Left forelimb (tissue), 1 donor: ENCODE data around the gene MTHFSD.

Source experiments
- DNase-seq: peaks from one replicate; pipeline ENCODE4 v3.0.0-alpha.2; 2018; ENCODE audit warnings: low spot score

MTHFSD gene

DNA sequence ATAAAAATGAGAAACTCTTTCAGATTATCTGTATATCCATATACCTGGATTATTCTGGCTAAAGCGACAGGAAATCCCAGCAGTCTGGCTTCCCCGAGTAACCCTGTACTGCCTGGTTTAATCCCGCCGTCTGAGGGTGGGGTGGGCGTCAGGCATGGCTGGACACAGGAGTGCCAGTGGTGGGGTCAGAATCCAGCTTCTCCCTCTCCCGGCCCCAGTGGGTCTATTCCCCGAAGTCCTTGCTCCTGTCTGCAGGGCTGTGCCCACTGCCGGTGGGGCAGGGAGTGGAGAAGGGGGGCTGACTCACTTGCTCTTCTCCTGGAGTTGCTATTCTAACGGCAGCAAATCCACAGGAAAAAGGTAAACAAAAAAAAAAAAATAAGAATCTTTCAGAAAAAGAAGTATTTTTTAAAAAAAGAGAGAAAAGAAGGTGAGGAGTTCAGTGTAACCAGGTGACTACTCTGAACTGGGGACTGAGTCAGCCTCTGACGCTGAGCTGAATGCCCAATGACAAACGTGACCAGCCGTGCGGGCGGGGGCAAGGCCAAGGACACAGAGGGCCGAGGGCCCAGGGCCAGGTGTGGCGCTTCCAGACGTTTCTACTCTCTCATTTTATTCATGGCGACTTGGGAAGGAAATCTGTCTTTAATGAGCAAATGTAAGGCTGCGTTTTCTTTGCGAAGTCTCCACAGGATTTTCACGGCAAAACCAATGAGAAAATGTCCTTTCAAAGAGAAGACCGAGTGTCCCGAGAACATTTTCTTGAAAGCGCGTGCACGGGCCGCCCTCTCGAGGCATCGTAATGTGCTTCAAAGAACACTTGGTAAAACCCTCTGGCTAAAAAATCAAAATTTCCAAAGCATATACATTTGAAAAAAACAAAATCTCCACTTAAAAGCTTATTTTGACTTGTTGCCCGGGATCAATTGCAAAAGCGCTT, 24.5 kb downstream of the MTHFSD start:
- no peak for DNase-seq

- no peak for DNase-seq
Measured at GRCh38 chr16:86529160-86529559, 25.9 kb downstream of the MTHFSD start.

DNA sequence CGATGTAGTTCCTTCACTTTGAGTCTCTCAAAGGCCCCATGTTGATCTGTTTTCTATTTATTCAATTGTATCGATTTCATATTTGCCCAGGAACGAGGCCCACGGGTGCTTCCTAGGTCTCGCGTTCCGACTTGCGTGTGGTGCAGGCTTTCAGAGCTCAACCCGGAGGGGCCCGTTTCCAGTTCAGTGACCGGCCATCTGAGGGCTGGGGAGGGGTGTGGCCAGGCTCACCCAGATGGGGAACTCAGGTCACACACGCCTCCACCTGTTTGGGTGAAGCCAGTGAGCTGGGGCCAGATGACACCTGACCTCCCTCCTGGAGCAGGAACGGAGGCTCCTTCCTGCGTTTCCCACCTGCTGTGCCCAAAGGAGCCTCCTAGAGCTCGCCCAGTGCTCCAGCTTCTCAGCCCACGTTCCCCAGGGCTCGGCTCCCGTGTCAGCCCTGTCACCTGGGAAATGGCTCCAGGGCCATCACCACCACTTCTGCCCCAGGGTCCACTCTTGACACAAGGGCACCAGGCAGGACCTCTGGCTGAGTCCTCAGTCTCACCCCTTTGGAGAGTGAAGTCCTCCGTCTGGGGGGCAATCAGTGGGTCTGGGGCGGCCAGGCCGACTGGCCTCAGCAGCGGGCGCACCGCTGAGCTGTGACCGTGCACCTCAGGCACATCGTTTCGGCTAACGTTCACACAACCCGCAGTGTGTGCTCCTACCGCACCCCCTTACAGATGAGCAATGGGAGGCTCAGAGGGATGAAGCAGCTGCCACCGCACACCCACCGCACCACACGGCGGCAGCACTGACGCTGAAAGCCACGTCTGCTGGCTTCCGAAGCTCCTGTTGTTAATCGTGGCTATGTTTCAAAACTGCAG, 26.7 kb downstream of the MTHFSD start:
- no peak for DNase-seq

GRCh38 chr16:86527366-86527765, 27.7 kb downstream of the MTHFSD start:
- DNase-seq = no peak

GRCh38 chr16:86525696-86526095, 29.3 kb downstream of the MTHFSD start:
- DNase-seq = no peak

- no peak for DNase-seq
Measured at GRCh38 chr16:86524029-86524428, 31.0 kb downstream of the MTHFSD start.

DNA sequence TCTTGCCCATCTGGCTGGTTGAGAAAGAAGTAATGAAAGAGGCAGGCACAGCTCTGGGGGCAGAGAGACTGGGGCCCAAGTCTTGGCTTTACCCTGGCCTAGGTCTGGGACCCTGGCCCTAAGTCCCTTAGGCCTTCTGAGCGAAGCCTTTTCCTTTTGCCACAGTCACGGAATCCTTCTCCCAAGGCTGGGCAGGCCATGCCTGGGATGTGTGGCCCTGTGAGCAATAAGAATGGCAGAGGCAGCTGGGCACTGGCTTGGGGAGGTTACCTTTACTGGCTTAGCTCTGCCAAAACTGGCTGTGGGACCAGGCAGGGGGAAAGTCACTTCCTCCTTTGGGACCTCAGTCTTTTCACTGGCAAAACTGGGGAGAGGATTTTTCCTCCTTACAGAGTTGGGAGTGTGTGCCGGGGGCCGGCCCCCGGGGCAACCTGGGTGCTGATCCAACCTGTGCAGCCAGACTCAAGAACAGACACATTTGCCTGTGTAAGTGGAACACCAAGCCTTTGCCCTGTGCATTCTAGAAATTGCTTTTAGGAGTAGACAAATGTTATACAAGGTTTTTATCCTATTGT, 31.8 kb downstream of the MTHFSD start:
- no peak for DNase-seq

GRCh38 chr16:86522634-86523033, 32.4 kb downstream of the MTHFSD start:
- DNase-seq = no peak

DNA sequence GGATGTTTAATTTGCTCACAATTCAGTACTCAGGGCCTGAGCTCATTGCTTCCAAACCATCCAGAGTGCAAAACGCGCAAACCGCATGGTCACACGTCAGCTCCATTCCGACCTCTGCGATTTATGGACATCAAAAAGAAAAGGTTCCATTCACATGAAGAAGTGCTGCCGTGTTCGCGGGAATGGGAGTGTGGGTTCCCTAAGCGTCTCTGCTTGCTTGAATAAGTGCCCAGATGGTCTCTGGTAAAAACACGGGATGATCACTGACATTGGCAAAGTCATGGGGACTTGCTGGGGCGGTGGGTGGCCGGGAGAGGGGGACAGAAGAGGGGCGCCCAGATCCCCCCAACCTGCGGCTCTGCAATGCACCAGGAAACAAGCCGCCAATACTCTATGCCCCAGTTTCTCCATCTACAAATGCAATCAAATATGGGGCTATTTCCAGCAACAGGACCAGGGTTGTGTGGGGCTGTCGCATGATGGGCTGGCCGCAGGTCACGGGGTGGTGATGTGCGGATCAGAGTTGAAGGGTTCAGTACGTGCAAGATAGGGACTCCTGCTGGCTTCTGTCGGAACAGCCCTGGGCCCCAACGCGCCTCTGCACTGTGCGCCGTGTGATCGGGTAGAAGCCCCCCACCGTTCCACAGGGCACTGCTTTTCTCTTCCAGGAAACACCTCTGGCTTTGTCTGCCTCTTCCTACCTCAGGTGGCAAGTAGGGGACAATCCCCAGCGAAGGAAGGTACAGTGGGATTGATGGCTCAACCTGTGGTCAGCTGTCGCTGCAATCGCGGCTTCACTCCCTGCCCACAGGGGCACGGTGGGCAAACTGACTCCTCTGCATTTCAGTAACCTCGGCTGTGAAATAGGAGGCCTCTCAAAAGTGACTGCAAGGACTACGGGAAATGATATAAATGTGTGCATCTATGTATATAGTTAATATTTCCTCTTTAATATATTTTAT, 33.5 kb downstream of the MTHFSD start:
- DNase-seq = no peak

- DNase-seq = no peak
Measured at GRCh38 chr16:86520317-86521210, 34.5 kb downstream of the MTHFSD start.

- DNase-seq = no peak
Measured at GRCh38 chr16:86519649-86520316, 35.3 kb downstream of the MTHFSD start.

DNA sequence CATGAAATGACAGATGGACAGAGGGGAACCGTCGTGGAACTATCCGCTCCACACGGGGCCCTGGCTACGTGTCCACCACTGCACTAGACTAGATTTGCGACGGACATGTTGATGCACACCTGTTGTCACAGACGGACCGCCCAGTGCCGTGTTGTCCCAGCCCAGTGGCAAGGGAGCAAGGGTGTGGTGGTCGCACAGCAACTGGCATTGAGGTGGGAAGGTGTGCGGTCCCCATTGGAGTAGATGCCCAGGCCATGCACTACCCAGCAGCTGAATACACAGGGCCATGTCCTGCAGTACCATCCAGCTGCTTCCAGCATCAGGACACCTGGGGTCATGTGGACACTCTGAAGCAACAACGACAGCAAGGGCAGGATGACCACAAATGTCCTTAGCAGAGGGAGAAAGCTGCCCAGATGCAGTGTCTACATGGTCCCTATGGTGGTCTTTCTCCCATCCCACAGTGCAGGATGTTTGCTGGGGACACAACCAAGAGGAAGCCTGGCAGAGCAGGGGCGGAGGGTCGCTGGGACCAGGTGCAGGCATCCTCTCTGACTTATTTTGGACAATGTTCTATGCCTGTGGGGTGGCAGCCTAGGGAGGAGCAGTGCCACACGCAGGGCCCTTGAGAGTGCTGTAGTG, 35.9 kb downstream of the MTHFSD start:
- DNase-seq = no peak

- peak; percentile 83 for DNase-seq
Measured at GRCh38 chr16:86517652-86518258, 37.3 kb downstream of the MTHFSD start.

DNA sequence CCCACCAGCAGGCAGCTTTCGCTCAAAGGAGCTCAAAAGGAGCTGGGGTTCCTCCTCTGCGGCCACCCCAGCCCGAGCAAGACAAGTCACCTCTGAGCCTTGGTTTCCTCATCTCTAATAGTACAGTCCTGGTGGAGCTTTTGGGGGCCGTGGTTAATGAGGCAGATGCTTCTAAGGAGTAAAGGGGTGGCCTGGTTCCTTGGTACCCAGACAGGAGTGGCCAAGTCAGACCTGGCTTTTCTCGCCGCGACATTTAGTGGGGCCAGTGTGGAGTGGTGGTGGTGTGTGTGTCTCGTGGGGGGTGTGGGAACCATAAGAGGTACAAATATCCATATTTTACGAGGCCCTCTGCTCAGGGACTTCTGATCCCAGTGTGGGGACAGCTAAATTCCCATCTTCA, 38.0 kb downstream of the MTHFSD start:
- DNase-seq = no peak

- DNase-seq = no peak
Measured at GRCh38 chr16:86516623-86517003, 38.4 kb downstream of the MTHFSD start.

GRCh38 chr16:86515777-86516622, 39.0 kb downstream of the MTHFSD start:
- DNase-seq = no peak

DNA sequence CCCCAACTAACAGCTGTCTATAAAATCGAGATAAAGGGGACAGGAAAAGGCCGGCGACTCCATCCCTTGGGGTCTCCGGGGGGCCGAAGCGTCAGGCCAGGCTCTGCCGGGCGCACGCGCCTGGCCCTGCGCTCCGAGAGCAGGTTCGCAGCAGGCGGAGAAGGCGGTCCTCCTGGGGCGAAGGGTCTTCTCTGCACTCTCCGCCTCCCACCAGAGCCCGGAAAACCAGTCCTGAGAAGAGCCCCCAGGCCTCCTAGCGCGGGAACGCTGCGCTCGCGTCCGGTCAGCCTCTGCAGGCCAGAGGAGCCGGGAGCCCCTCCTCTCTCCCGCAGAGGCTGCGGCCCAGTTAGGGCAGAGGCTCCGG, 39.6 kb downstream of the MTHFSD start:
- DNase-seq = no peak
